ENCODE results near the gene TCF15. TPM values are rescaled to one million over a fixed set of nuclear protein-coding genes. Genes with fewer than 3 reads are reported as not detected.
A peak's percentile ranks its signal among the peaks of the same experiment; 100 is the strongest.

TCF15 gene
- total and polyA plus RNA-seq, 2 of the 8 experiments (the other 6 are each of a cell fraction or from before 2014, with no cell fraction given): 3.7 to 6.9 TPM

GRCh38 chr20:622161-622560 lies 12.1 kb upstream of the TCF15 start:
- Histone ChIP-seq H3K27ac (ENCODE audit: low read depth, low read length) (no peak overlapping the region), H3K14ac (ENCODE audit: insufficient read length) (no peak overlapping the region), H3K18ac (ENCODE audit: extremely low read depth, low read length) (no peak overlapping the region), H2BK12ac (ENCODE audit: low read depth, low read length) (peak overlapping the region; percentile 44; the same call in 1 of the 2 replicates), H3K4me1 (replicated peaks in 1 of 4; ENCODE audit: control insufficient read depth in 3 of 4, insufficient read depth in 4 of 4, low read length in 3 of 4) (0 out of 7 replicates have a peak, but pooled peaks cover 0 to 5% (median 2%) of the 10 kb centered on the region in 4 experiments), H3K4me3 (ENCODE audit: extremely low read depth in 1 of 4, insufficient read depth in 2 of 4, low read depth in 3 of 4, low read length in 4 of 4) (no peak overlapping the region), H4K5ac (ENCODE audit: insufficient read length, low read depth, low read length) (no peak overlapping the region), H4K20me1 (replicated peaks in 1 of 2; ENCODE audit: control insufficient read depth in 1 of 2, insufficient read depth in 2 of 2, low read length in 2 of 2) (no peaks in the 10 kb centered on the region), H4K91ac (replicated peaks; ENCODE audit: insufficient read length, low read length) (no peak overlapping the region), H3K4me2 (ENCODE audit: insufficient read depth in 1 of 2, low read depth in 2 of 2, low read length in 2 of 2) (no peak overlapping the region), H2BK5ac (ENCODE audit: low read depth, low read length) (0 out of 2 replicates have a peak overlapping the region, but pooled peaks have one; percentile 56), H2BK15ac (ENCODE audit: low read length) (no peak overlapping the region), H2BK20ac (ENCODE audit: low read length) (no peak overlapping the region), H3K56ac (replicated peaks; ENCODE audit: insufficient read length, low read depth, low read length) (no peak overlapping the region), H3K27me3 (replicated peaks in 1 of 4; ENCODE audit: control insufficient read depth in 3 of 4, extremely low read depth in 1 of 4, insufficient read depth in 3 of 4, low read length in 3 of 4) (no peaks in the 10 kb centered on the region), H4K8ac (ENCODE audit: extremely low read depth, insufficient read depth, low read length) (no peak overlapping the region), H2AFZ (ENCODE audit: low read length) (no peak overlapping the region), H3K79me1 (ENCODE audit: low read depth, low read length) (no peaks in the 10 kb centered on the region), H3K9ac (replicated peaks in 1 of 4; ENCODE audit: extremely low read depth in 1 of 4, low read depth in 3 of 4, low read length in 3 of 4) (no peak overlapping the region), H3K9me3 (ENCODE audit: insufficient read depth in 2 of 2, low read depth in 1 of 2, low read length in 1 of 2) (no peaks in the 10 kb centered on the region), H2BK120ac (replicated peaks; ENCODE audit: low read depth, low read length) (no peak overlapping the region), H3K4ac (replicated peaks; ENCODE audit: insufficient read length, low read depth, low read length) (no peak overlapping the region), H3K23me2 (ENCODE audit: low read depth, low read length) (no peaks in the 10 kb centered on the region), H3K36me3 (ENCODE audit: control insufficient read depth in 2 of 4, insufficient read depth in 4 of 4, low read length in 3 of 4) (no peaks in the 10 kb centered on the region), H3K79me2 (ENCODE audit: control insufficient read depth in 1 of 2, insufficient read depth in 2 of 2, low read length in 2 of 2) (no peaks in the 10 kb centered on the region), H2AK5ac (ENCODE audit: low read depth, low read length) (no peak overlapping the region), H3K23ac (ENCODE audit: insufficient read length) (no peak overlapping the region)
- 91% methylated on average over 7 of the region's 7 CpGs; no CpG with 5 or more reads in 1 of the 2 experiments for WGBS, 2 experiments (ENCODE audit: extremely low coverage in 1 of 2, insufficient coverage in 1 of 2, insufficient read length in 1 of 2, insufficient replicate concordance in 2 of 2, low coverage in 1 of 2, low lambda C conversion rate in 2 of 2, missing lambda C conversion rate in 1 of 2)
- no peak for FAIRE-seq
- TF ChIP-seq SIRT6 (IDR thresholded peaks at IDR 0.05; ENCODE audit: low read length) (no peak), CREB1 (IDR thresholded peaks at IDR 0.05) (no peak), GTF2F1 (IDR thresholded peaks at IDR 0.05; ENCODE audit: borderline replicate concordance, low read depth, low read length) (no peak), ASH2L (IDR thresholded peaks at IDR 0.05; ENCODE audit: low read length) (no peak), POU5F1 (IDR thresholded peaks at IDR 0.05; ENCODE audit: low read depth, low read length) (no peak)
- CTCF ChIA-PET (ENCODE audit: partially characterized antibody): interaction anchor here (0.8 to 3.2 kb wide), 11 partner anchors 8 to 60 kb away, joined by 3 to 10 read pairs (median 6); no protein-coding TSS in a partner anchor
- DNase-seq (ENCODE audit: low read depth in 1 of 2, low spot score in 2 of 2): no peak
- POLR2A ChIA-PET (ENCODE audit: partially characterized antibody): no interaction called here

All from H1 (cell line).